H9 (cell line): Measurements from ENCODE around the gene STN1. TPM values are rescaled to one million over a fixed set of nuclear protein-coding genes. Genes with fewer than 3 reads are reported as not detected.

Source experiments
- DNase-seq: peaks from one replicate; pipeline ENCODE4 v3.0.0-alpha.2; 2017
- H2AFZ ChIP-seq: one replicate; pipeline ENCODE4 v1.6.1; 2013; ENCODE audit warnings: mild to moderate bottlenecking, low read length, control low read depth, moderate library complexity
- H2AK5ac ChIP-seq: 2 replicates; pipeline ENCODE4 v1.6.1; 2013; ENCODE audit warnings: low read length, control low read depth, mixed read lengths; ENCODE audit not compliant: insufficient read length
- H2BK120ac ChIP-seq: one replicate; pipeline ENCODE4 v1.6.1; 2013; ENCODE audit warnings: low read depth, mild to moderate bottlenecking, low read length, control low read depth, inconsistent platforms; ENCODE audit not compliant: poor library complexity, severe bottlenecking
- H2BK12ac ChIP-seq: 2 replicates; pipeline ENCODE4 v1.6.1; 2013; ENCODE audit warnings: low read length, control low read depth, mixed read lengths, low read depth; ENCODE audit not compliant: insufficient read length
- H2BK15ac ChIP-seq: 2 replicates; pipeline ENCODE4 v1.6.1; 2013; ENCODE audit warnings: low read depth, low read length, control low read depth
- H2BK20ac ChIP-seq: one replicate; pipeline ENCODE4 v1.6.1; 2013; ENCODE audit warnings: low read depth, mild to moderate bottlenecking, low read length, control low read depth, inconsistent platforms; ENCODE audit not compliant: poor library complexity, severe bottlenecking
- H2BK5ac ChIP-seq: 2 replicates; pipeline ENCODE4 v1.6.1; 2013; ENCODE audit warnings: low read length, control low read depth, mixed read lengths; ENCODE audit not compliant: insufficient read length
- H3K14ac ChIP-seq: 2 replicates; pipeline ENCODE4 v1.6.1; 2013; ENCODE audit warnings: low read length, control low read depth; ENCODE audit not compliant: insufficient read depth
- H3K18ac ChIP-seq: 2 replicates; pipeline ENCODE4 v1.6.1; 2013; ENCODE audit warnings: low read depth, mild to moderate bottlenecking, mixed read lengths, low read length, control low read depth; ENCODE audit not compliant: insufficient read length
- H3K23ac ChIP-seq: 2 replicates; pipeline ENCODE4 v1.6.1; 2013; ENCODE audit warnings: low read length, control low read depth, mixed read lengths, low read depth; ENCODE audit not compliant: insufficient read length
- H3K23me2 ChIP-seq: 2 replicates; pipeline ENCODE4 v1.6.1; 2013; ENCODE audit warnings: low read depth, mild to moderate bottlenecking, mixed read lengths, low read length, control low read depth; ENCODE audit not compliant: insufficient read length, poor library complexity, severe bottlenecking
- H3K27ac ChIP-seq: 2 replicates; pipeline ENCODE4 v1.5.1; 2013; ENCODE audit warnings: low read length, control low read depth, mixed read lengths, low read depth; ENCODE audit not compliant: insufficient read length
- H3K27me3 ChIP-seq: 2 replicates; pipeline ENCODE4 v1.6.1; 2013; ENCODE audit warnings: low read length, control low read depth, inconsistent platforms; ENCODE audit not compliant: insufficient read depth
- H3K4ac ChIP-seq: 2 replicates; pipeline ENCODE4 v1.6.1; 2013; ENCODE audit warnings: low read depth, mild to moderate bottlenecking, control low read depth, inconsistent platforms, low read length, moderate library complexity
- H3K4me1 ChIP-seq: 2 replicates; pipeline ENCODE4 v1.6.1; 2013; ENCODE audit warnings: low read length, control low read depth, inconsistent platforms; ENCODE audit not compliant: insufficient read depth
- H3K4me2 ChIP-seq: 2 replicates; pipeline ENCODE4 v1.6.1; 2013; ENCODE audit warnings: low read length, control low read depth, mixed read lengths; ENCODE audit not compliant: insufficient read length, insufficient read depth
- H3K56ac ChIP-seq: 2 replicates; pipeline ENCODE4 v1.6.1; 2013; ENCODE audit warnings: low read depth, mild to moderate bottlenecking, mixed read lengths, low read length, control low read depth; ENCODE audit not compliant: insufficient read length
- H3K79me1 ChIP-seq: 2 replicates; pipeline ENCODE4 v1.6.1; 2013; ENCODE audit warnings: low read depth, mild to moderate bottlenecking, moderate library complexity, low read length, control low read depth, inconsistent platforms; ENCODE audit not compliant: insufficient read depth, poor library complexity, severe bottlenecking
- H3K79me2 ChIP-seq: 2 replicates; pipeline ENCODE4 v1.6.1; 2013; ENCODE audit warnings: low read length, control low read depth, inconsistent platforms; ENCODE audit not compliant: insufficient read depth
- H3K9ac ChIP-seq: 2 replicates; pipeline ENCODE4 v1.6.1; 2013; ENCODE audit warnings: low read length, control low read depth, mixed read lengths; ENCODE audit not compliant: insufficient read length; ENCODE audit errors: extremely low read depth
- H3K9me3 ChIP-seq: one replicate; pipeline ENCODE4 v1.6.1; 2013; ENCODE audit warnings: low read depth, low read length, inconsistent platforms; ENCODE audit not compliant: control insufficient read depth
- H3T11ph ChIP-seq: one replicate; pipeline ENCODE4 v1.6.1; 2013; ENCODE audit warnings: mild to moderate bottlenecking, low read length, control low read depth, inconsistent platforms
- H4K20me1 ChIP-seq: one replicate; pipeline ENCODE4 v1.6.1; 2013; ENCODE audit not compliant: control insufficient read depth, insufficient read length, insufficient read depth
- H4K5ac ChIP-seq: 2 replicates; pipeline ENCODE4 v1.6.1; 2013; ENCODE audit warnings: low read depth, mild to moderate bottlenecking, mixed read lengths, low read length, control low read depth; ENCODE audit not compliant: insufficient read length
- H4K8ac ChIP-seq: replicated peaks from 2 replicates; pipeline ENCODE4 v1.6.1; 2013; ENCODE audit warnings: low read length, control low read depth, mixed read lengths, low read depth; ENCODE audit not compliant: insufficient read length
- H4K91ac ChIP-seq: 2 replicates; pipeline ENCODE4 v1.6.1; 2013; ENCODE audit warnings: low read depth, mild to moderate bottlenecking, moderate library complexity, mixed read lengths, low read length, control low read depth; ENCODE audit not compliant: insufficient read length
- H3K27ac Mint-ChIP-seq, 3 experiments: 2 replicates in 2 of 3; 3 replicates in 1 of 3; pipeline ENCODE4 v1.8.0; 2020 to 2021; ENCODE audit warnings: mixed read lengths in 3 of 3, mild to moderate bottlenecking in 1 of 3, moderate library complexity in 1 of 3
- H3K27me3 Mint-ChIP-seq: 2 replicates; pipeline ENCODE4 v1.8.0; 2021; ENCODE audit warnings: low read depth, mild to moderate bottlenecking, moderate library complexity, mixed read lengths
- H3K36me3 Mint-ChIP-seq, 3 experiments: 2 replicates in 2 of 3; 3 replicates in 1 of 3; pipeline ENCODE4 v1.8.0; 2020 to 2021; ENCODE audit warnings: low read depth in 3 of 3, mixed read lengths in 3 of 3; ENCODE audit not compliant: insufficient read depth in 1 of 3
- H3K4me1 Mint-ChIP-seq, 2 experiments: 2 replicates each; pipeline ENCODE4 v1.8.0; 2020; ENCODE audit warnings: mixed read lengths in 2 of 2
- H3K4me3 Mint-ChIP-seq, 2 experiments: 2 replicates in 1 of 2; 3 replicates in 1 of 2; pipeline ENCODE4 v1.8.0; 2020 to 2021; ENCODE audit warnings: mild to moderate bottlenecking in 2 of 2, mixed read lengths in 2 of 2, moderate library complexity in 1 of 2
- H3K9me3 Mint-ChIP-seq, 2 experiments: 2 replicates in 1 of 2; 3 replicates in 1 of 2; pipeline ENCODE4 v1.8.0; 2020; ENCODE audit warnings: mild to moderate bottlenecking in 2 of 2, mixed read lengths in 2 of 2, moderate library complexity in 1 of 2
- WGBS: extraction: QIAGEN DNeasy Blood & Tissue Kit; methylation state at CpG from one replicate; pipeline ENCODE4 v1.1.7; 2013; ENCODE audit warnings: missing lambda C conversion rate, low lambda C conversion rate, mixed read lengths; ENCODE audit not compliant: insufficient read length; ENCODE audit errors: extremely low coverage; 5-methylcytosine and 5-hydroxymethylcytosine counted together
- total RNA-seq: library from RNA; stranded (reverse); gene quantifications from 2 replicates; pipeline ENCODE4 v1.2.1, GENCODE V29; 2021
- TF ChIP-seq, protein P1 (sequence below): fragments of 200-600 bp; sonication (generic); conservative IDR thresholded peaks from 3 replicates; pipeline ENCODE4 v1.8.0; 2021; ENCODE audit warnings: antibody characterized with exemption, mild to moderate bottlenecking

STN1 gene
- total RNA-seq, 1 experiment from 2014 or later, result 11.3 TPM

DNA sequence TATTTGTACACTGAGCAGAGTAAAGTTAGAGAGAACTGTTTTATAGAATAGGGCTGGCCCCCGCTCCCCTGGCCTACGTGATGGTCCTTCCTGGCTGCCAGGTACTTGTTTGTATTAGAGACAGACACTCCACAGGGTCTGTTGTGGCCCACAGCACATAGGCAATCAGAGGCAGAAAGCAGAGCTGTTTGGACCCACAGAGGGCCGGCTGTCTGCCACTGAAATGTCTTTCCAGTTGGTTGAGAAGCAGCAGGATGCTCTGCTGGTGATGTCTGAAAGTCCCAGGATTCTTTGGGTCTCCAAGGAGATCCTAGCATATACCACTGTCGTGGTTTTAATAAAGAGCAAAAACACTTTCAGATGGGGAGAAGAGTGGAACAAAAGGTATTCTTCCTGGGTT lies 5.2 kb downstream of the STN1 start:
- Mint-ChIP-seq H3K9me3 (peaks cover 9% of the 10 kb centered on the region in 2 experiments), H3K36me3 (peaks cover 17 to 22% (median 22%) of the 10 kb centered on the region in 3 experiments), H3K27me3 (no peaks in the 10 kb centered on the region; the same call in 1 of the 2 replicates), H3K4me1 (peaks cover 36 to 37% of the 10 kb centered on the region in 2 experiments), H3K27ac (no peak overlapping the region), H3K4me3 (no peak overlapping the region)
- Histone ChIP-seq H3K18ac (no peak overlapping the region), H3K9me3 (peaks cover 8% of the 10 kb centered on the region), H2BK5ac (no peak overlapping the region), H4K8ac (no peak overlapping the region), H4K20me1 (no peaks in the 10 kb centered on the region), H3K27ac (no peak overlapping the region), H2AK5ac (no peak overlapping the region), H2BK120ac (no peak overlapping the region), H3K4ac (no peak overlapping the region), H3K9ac (no peak overlapping the region), H3K23me2 (peaks cover 5% of the 10 kb centered on the region), H3K23ac (no peak overlapping the region), H3K4me2 (no peak overlapping the region), H2BK20ac (no peak overlapping the region), H2BK15ac (no peak overlapping the region), H3T11ph (no peak overlapping the region), H3K27me3 (no peaks in the 10 kb centered on the region), H4K5ac (no peak overlapping the region), H3K79me1 (no peaks in the 10 kb centered on the region), H2BK12ac (no peak overlapping the region), H3K14ac (no peak overlapping the region), H3K4me1 (peaks cover 4% of the 10 kb centered on the region), H2AFZ (no peak overlapping the region), H3K56ac (no peak overlapping the region), H3K79me2 (no peaks in the 10 kb centered on the region), H4K91ac (no peak overlapping the region)
- DNase-seq, result no peak
- no CpG with 5 or more reads among the region's 4 CpGs for WGBS
- TF ChIP-seq, protein P1, sequence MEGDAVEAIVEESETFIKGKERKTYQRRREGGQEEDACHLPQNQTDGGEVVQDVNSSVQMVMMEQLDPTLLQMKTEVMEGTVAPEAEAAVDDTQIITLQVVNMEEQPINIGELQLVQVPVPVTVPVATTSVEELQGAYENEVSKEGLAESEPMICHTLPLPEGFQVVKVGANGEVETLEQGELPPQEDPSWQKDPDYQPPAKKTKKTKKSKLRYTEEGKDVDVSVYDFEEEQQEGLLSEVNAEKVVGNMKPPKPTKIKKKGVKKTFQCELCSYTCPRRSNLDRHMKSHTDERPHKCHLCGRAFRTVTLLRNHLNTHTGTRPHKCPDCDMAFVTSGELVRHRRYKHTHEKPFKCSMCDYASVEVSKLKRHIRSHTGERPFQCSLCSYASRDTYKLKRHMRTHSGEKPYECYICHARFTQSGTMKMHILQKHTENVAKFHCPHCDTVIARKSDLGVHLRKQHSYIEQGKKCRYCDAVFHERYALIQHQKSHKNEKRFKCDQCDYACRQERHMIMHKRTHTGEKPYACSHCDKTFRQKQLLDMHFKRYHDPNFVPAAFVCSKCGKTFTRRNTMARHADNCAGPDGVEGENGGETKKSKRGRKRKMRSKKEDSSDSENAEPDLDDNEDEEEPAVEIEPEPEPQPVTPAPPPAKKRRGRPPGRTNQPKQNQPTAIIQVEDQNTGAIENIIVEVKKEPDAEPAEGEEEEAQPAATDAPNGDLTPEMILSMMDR, result no peak
